GDM1 (cell line): ENCODE measurements around the gene SLC66A3.
A peak's percentile ranks its signal among the peaks of the same experiment; 100 is the strongest.

Source experiments
- DNase-seq: peaks from one replicate; lab custom pipeline; 2025; lab: John Stamatoyannopoulos, UW

Gene SLC66A3

GRCh38 chr2:11140492-11140891 lies 14.8 kb upstream of the SLC66A3 start:
- DNase-seq: no peak

DNA sequence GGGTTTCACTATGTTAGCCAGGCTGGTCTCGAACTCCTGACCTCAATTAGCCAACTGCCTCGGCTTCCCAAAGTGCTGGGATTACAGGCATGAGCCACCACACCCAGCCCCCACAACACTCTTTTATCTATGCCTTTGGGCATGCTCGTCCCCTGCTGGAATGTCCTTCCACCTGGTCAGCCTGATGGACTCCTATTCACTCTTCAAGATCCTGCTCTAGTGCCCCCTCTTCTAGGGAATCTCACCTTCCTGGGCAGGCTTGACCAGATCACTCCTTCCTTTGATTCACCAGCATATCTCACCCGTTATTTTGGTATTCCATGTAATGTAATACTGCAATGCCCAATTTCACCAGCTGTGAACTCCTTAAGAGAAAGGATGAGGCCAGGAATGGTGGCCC lies 13.9 kb upstream of the SLC66A3 start:
- DNase-seq: no peak

- DNase-seq: no peak
These were observed 12.9 kb upstream of the SLC66A3 start for GRCh38 chr2:11142330-11142729.

- DNase-seq: no peak
These were observed 12.3 kb upstream of the SLC66A3 start for GRCh38 chr2:11142987-11143386.

DNA sequence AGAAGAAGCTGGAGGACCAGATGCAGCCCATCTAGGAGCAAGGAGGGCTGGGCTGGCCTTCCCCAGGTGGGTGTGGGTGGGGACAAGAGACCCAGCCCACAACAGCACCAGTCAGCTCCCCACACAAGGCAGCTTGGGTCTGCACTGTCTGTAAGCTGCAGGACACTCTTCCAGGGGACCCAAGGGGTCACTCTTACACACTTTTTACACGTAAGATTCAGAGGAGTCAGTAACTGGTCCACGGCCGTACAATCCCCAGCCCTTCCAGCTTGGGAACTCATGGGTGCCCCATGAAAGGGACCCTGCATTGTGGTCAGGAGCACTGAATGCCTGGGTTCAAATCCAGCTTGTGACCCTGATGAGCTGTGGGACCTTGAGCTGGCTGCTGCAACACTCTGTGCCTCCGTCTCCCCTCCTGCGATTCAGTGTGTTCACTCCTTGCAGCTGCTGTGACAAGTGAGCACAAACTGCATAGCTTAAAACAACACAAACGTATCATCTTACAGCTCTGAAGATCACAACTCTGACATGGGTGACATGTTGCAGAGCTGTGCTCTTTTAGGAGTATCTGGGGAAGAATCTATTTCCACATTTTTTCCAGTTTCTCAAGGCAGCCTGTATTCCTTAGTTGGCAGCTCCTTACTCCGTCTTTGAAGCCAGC lies 11.1 kb upstream of the SLC66A3 start:
- DNase-seq: no peak

DNA sequence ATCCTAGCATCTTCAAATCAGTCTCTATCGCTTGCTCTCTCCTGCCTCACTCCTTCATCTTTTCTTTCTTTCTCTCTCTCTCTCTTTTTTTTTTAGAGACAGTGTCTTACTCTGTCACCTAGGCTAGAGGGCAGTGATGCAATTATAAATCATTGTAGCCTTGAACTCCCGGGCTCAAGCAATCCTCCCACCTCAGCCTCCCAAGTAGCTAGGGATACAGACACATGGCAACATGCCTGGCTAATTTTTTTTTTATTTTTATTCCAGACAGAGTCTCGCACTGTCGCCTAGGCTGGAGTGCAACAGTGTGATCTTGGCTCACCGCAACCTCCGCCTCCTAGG lies 10.6 kb upstream of the SLC66A3 start:
- no peak for DNase-seq

- DNase-seq: no peak
These were observed 9.9 kb upstream of the SLC66A3 start for GRCh38 chr2:11145350-11145749.

- no peak for DNase-seq
These were observed 9.2 kb upstream of the SLC66A3 start for GRCh38 chr2:11146076-11146475.

DNA sequence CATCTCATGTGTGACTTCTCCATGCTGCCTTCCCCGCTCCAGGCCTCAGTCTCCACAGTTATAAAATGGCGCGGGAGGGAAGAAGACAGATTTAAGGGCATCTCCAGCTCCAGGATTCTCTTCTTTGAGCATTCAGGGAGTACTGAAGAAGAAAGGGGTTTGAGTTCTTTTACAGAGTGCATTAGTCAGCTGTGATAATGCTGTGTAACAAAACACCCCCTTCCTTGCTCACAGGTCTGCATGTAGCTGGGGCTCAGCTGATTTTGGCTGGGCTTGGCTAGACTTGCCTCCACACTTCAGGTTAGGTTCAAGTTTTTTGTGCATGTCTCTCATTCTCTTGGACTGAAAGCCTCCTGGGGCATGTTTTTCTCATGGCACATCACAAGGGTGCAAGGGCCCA lies 8.0 kb upstream of the SLC66A3 start:
- DNase-seq: no peak

- DNase-seq: no peak
These were observed 2.7 kb upstream of the SLC66A3 start for GRCh38 chr2:11152591-11152990.

DNA sequence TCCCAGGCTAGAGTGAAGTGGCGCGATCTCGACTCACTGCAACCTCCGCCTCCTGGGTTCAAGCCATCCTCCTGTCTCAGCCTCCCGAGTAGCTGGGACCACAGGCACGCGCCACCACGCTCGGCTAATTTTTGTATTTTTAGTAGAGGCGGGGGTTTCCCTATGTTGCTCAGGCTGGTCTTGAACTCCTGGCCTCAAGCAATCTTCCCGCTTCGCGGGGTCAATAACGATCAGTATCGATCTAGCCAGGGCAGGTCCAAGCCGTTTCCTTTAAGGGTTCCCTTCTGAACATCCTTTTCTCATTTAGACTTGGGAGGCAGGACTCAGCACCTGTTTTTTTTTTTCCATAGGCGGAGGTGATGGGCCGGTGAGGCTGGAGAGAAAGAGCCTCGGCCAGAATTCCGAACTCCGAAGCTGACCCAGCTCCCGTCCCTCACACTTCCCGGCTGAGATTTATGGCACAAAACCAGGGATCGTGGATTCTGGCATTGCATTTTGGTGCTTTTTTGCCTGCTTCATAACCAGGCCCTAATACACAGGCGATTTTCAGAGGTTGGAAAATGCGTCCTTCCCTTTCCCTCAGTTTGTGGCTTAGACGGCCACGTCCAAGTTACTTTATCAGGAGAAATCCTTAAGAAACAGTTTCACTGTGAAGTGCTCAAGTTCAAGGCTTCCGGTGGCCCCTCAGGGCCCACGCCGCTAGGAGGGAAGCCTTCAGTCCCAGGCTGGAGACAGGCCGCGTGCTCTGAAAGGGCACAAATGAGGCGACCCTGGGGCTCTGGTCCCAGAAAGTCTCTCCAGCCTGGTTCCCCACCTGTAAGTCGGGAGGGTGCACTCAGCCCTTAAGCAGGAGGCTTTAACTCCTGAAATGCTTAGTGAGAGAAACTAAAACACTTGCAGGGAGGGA lies 998 bp upstream of the SLC66A3 start:
- peak; percentile 40 for DNase-seq

GRCh38 chr2:11154923-11155380 lies 315 bp upstream of the SLC66A3 start:
- peak; percentile 92 for DNase-seq

DNA sequence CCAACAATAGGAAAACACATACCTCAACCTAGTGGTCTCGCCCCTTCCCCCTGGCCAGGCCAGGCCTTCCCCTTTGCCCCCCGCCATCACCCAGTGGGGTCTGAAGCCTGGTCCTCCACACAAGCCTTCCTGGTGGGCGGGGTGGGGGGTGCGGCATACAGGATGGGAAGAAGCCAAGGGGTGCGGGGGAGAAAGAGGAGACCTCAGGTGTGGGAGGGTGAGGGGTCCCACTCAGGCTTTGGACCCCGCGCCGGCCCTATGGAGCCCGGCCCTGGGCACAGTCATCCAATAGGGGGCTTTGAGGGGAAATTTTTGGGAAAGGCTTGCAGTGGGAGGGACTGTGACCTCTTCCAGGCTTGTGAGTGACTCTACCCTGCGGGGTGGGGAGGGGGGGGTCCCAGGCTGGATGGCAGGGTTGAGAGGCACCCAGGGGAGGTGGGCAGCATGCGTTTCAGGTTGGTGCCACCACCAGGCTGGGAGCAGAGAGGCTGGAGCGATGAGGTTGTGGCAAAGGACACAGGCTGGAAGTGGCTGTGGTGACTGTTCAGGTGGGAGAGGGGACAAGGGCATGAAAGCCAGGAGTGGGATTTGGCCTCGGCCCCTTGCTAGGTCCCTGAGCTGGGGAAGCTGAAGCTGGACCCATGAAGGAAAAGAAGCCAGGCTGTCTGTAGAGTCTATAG lies 1.3 kb downstream of the SLC66A3 start:
- DNase-seq: no peak

- no peak for DNase-seq
These were observed 2.0 kb downstream of the SLC66A3 start for GRCh38 chr2:11157296-11157695.

DNA sequence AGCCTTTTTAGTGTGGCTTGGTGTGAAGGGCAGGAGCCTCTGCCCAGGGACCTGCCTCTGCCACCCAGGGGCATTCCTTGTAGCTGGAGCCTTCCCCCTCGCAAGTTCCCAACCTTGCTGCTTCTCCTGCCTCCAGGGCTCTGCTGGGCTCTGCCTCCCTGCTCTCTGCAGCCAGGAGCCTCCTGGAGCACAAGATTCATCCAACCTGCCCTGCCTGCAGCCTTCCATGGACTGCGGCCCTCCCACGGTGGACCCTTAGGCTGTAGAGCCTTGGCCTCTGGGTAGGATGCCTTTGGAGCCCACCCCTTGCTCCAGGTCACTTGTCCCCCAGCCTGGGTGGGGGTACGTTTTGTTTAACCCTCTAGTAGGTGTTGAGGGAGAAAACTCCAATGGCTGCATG lies 2.5 kb downstream of the SLC66A3 start:
- DNase-seq: no peak

GRCh38 chr2:11158916-11159573 lies 3.8 kb downstream of the SLC66A3 start:
- DNase-seq: no peak

- DNase-seq: no peak
These were observed 4.4 kb downstream of the SLC66A3 start for GRCh38 chr2:11159574-11160170.

GRCh38 chr2:11160256-11160655 lies 5.0 kb downstream of the SLC66A3 start:
- DNase-seq: no peak

GRCh38 chr2:11160731-11161455 lies 5.6 kb downstream of the SLC66A3 start:
- no peak for DNase-seq

- DNase-seq: no peak
These were observed 6.5 kb downstream of the SLC66A3 start for GRCh38 chr2:11161747-11162146.
